GM21390 (cell line): ENCODE measurements around the gene GRHL1.

ENCODE experiments used
- ATAC-seq: cut with Tn5 transposase; IDR thresholded peaks from one replicate; pipeline ENCODE4 v1.9.1; 2021; ENCODE audit not compliant: unreplicated experiment

The GRHL1 gene

GRCh38 chr2:9949239-9949991, 2.1 kb upstream of the GRHL1 start:
- no peak for ATAC-seq

DNA sequence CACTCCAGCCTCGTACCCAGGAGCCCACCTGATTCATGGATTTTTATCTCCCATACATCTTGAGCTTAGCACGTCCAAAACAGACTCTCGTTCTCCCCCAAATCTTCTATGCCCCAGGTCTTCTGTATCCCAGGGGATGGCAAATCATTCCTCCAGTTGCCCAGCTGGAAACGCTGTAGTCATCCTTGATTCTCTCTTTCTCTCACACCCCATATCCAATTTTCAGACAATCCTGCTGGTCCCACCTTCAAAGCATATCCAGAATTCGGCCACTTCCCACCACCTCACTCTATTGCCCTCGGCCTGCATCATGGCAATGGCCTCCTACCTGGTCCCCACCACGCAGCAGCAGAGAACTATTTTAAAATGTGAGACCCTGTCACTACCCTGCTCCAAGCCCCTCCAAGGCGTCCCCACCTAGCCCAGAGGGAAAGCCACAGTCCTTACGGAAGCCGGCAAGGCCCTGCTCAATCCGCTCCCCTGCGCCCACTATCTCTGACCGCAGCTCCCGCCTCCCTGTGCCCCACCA, 1.4 kb upstream of the GRHL1 start:
- no peak for ATAC-seq

GRCh38 chr2:9950521-9951271, 797 bp upstream of the GRHL1 start:
- peak; percentile 42 for ATAC-seq

GRCh38 chr2:9951272-9951521, 296 bp upstream of the GRHL1 start:
- ATAC-seq, result no peak

- ATAC-seq, result no peak
These were observed 819 bp downstream of the GRHL1 start for GRCh38 chr2:9952286-9952737.

- no peak for ATAC-seq
These were observed 1.5 kb downstream of the GRHL1 start for GRCh38 chr2:9952856-9953503.

GRCh38 chr2:9954136-9954535, 2.6 kb downstream of the GRHL1 start:
- no peak for ATAC-seq

DNA sequence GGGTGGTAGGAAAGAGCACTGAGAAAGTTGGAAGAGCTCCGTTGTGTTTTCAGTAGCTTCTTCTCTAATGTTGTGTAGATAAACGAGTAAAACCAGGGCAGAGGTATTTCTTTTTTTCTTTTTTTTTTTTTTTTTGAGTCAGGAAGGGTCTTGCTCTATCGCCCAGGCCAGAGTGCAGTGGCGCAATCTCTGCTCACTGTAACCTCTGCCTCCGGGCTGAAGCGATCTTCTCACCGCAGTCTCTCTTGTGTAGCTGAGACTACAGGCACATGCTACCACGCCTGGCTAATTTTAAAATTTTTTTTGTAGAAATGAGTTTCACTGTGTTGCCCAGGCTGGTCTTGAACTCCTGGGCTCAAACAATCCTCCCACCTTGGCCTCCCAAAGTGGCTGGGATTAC, 6.6 kb downstream of the GRHL1 start:
- ATAC-seq, result no peak

- no peak for ATAC-seq
These were observed 7.8 kb downstream of the GRHL1 start for GRCh38 chr2:9959262-9959661.

DNA sequence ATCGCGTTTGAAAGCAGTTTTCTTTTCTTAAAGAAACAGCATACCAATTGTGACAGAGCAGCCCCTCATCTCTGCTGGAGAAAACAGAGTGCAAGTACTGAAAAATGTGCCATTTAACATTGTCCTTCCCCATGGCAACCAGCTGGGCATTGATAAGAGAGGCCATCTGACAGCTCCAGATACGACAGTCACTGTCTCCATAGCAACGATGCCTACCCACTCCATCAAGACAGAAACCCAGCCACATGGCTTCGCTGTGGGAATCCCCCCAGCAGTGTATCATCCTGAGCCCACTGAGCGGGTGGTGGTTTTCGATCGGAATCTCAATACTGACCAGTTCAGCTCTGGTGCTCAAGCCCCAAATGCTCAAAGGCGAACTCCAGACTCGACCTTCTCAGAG, 9.5 kb downstream of the GRHL1 start:
- ATAC-seq, result no peak

- ATAC-seq, result no peak
These were observed 13.0 kb downstream of the GRHL1 start for GRCh38 chr2:9964334-9964980.

DNA sequence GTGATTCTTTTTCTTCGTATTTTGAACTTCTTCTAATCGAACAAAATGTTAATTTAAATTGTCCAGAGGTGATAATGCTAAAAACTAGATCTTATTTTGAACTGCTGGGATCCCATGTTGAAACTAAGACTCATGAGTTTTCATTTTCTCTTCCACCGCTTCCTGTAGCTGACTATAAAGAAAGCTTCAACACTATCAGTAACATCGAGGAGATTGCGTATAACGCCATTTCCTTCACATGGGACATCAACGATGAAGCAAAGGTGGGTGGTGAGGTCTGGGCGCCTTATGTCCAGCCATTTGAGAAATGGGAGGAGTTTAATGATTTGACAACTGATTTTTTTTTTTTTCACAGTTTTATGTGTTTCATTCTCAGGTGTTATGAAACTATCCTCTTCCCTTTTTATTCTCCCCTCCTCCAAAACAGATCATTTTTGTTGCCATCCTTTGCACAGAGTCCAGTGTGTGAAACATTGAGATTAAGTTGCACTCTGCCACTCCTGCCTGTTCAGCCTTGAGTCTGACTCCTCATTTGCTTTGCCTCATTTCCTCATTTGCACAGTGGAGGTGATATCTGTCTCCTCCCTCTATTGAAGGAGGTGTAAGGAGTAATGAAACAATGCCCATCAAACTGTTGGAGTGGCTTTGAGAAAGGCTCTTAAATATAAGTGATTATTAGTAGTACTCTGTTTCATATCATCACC, 13.8 kb downstream of the GRHL1 start:
- no peak for ATAC-seq

DNA sequence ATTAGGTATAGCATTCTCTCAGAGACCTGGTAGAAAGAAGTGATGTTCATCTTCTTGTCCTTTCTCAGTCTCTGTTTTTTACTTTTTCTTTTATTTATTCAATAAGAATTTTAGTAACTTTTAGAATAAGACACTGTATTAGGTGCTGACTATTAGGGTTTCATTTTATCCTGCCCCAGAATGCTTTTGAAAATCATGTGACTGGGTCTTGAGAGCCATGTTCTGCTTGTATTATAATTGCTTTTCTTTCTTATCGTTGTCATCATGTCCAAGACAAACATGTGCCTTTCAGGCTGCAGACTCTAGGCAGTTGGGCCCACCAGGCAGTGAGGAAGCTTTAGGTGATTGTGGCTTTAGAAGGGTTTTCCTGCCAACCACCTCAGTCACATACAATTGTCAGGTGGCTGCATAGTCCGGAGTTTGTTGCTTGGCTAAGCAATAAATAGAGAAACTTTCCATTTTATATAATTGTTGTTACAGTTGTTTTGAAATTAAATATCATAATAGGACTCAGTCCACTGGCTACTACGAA, 15.1 kb downstream of the GRHL1 start:
- ATAC-seq, result no peak

GRCh38 chr2:9967053-9967775, 15.7 kb downstream of the GRHL1 start:
- ATAC-seq, result no peak

- no peak for ATAC-seq
These were observed 17.3 kb downstream of the GRHL1 start for GRCh38 chr2:9968553-9969497.

GRCh38 chr2:9970200-9971044, 18.9 kb downstream of the GRHL1 start:
- no peak for ATAC-seq

DNA sequence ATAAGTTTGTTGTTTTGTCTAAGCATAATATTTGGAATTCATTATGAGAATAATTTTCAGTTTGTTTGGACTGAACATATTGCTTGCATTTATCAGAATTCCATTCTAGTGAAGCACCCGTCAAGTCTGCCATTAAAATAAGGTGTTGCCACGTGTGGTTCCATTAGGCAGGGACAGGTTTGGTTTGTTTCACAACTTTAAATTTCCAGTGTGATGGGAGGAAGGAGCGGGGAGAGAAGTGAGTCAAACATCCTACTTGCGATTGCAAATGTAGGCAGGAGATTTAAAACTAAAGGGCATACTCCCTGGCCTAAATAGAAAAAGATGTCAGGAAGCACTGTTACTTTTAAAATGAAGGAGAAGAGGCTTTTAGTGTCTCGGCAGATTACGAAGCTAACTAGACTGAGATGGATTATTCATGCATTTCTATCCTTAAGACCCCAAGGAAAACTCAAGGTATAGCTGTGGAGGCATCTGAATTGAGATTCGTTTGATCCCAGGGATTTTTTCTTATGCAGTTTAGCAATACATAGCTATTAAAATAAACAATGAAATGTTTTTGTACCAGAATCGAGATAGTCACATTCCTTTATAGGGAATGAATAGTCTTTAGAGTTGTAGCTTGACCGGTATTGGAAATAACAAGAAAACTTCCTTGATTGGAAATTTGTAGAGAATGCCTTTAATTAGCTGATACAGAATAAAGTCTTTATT, 19.8 kb downstream of the GRHL1 start:
- ATAC-seq, result no peak
